ENCODE measurements around the gene ADAMTS3. TPM values are rescaled to one million over a fixed set of nuclear protein-coding genes. Genes with fewer than 3 reads are reported as not detected.
"Not testable (repeated sequence)": the region's sequence is repeated elsewhere in the genome, so short reads cannot be mapped to it uniquely, and the experiment has no call there.

Gene ADAMTS3
- total RNA-seq, 1 donor from 2014 or later = 0.75 TPM

GRCh38 chr4:72430050-72430449, 139.0 kb downstream of the ADAMTS3 start:
- no peak for DNase-seq (ENCODE audit: low spot score)
- intact Hi-C loops (cut with DNase I) = no loop called here

GRCh38 chr4:72429397-72429889, 139.6 kb downstream of the ADAMTS3 start:
- intact Hi-C loops (cut with DNase I) = no loop called here
- DNase-seq (ENCODE audit: low spot score) = no peak

GRCh38 chr4:72427057-72427456, 142.0 kb downstream of the ADAMTS3 start:
- intact Hi-C loops (cut with DNase I) = no loop called here

GRCh38 chr4:72425908-72426307, 143.1 kb downstream of the ADAMTS3 start:
- DNase-seq (ENCODE audit: low spot score); intact Hi-C loops (cut with DNase I): not testable (repeated sequence)

More at GRCh38 chr4:72427057-72427456, 142.0 kb downstream of the ADAMTS3 start:
- no peak for DNase-seq (ENCODE audit: low spot score)

- intact Hi-C loops (cut with DNase I) = no loop called here
Measured at GRCh38 chr4:72424006-72424405, 145.0 kb downstream of the ADAMTS3 start.

GRCh38 chr4:72422416-72422815, 146.6 kb downstream of the ADAMTS3 start:
- intact Hi-C loops (cut with DNase I) = no loop called here
- no peak for DNase-seq (ENCODE audit: low spot score)

More at GRCh38 chr4:72424006-72424405, 145.0 kb downstream of the ADAMTS3 start:
- no peak for DNase-seq (ENCODE audit: low spot score)

GRCh38 chr4:72418458-72418857, 150.6 kb downstream of the ADAMTS3 start:
- intact Hi-C loops (cut with DNase I) = no loop called here
- no peak for DNase-seq (ENCODE audit: low spot score)

- DNase-seq (ENCODE audit: low spot score) = no peak
- intact Hi-C loops (cut with DNase I) = no loop called here
Measured at GRCh38 chr4:72410158-72410557, 158.9 kb downstream of the ADAMTS3 start.

GRCh38 chr4:72408568-72408967, 160.5 kb downstream of the ADAMTS3 start:
- DNase-seq (ENCODE audit: low spot score) = no peak
- intact Hi-C loops (cut with DNase I) = no loop called here

GRCh38 chr4:72405417-72405816, 163.6 kb downstream of the ADAMTS3 start:
- intact Hi-C loops (cut with DNase I) = no loop called here
- DNase-seq (ENCODE audit: low spot score) = no peak

GRCh38 chr4:72397314-72397713, 171.7 kb downstream of the ADAMTS3 start:
- DNase-seq (ENCODE audit: low spot score) = no peak
- intact Hi-C loops (cut with DNase I) = no loop called here

- no peak for DNase-seq (ENCODE audit: low spot score)
- intact Hi-C loops (cut with DNase I) = no loop called here
Measured at GRCh38 chr4:72394012-72394663, 174.9 kb downstream of the ADAMTS3 start.

GRCh38 chr4:72391281-72391680, 177.7 kb downstream of the ADAMTS3 start:
- intact Hi-C loops (cut with DNase I) = no loop called here
- DNase-seq (ENCODE audit: low spot score) = no peak

- DNase-seq (ENCODE audit: low spot score) = no peak
- intact Hi-C loops (cut with DNase I) = no loop called here
Measured at GRCh38 chr4:72390409-72390808, 178.6 kb downstream of the ADAMTS3 start.

GRCh38 chr4:72388521-72388920, 180.5 kb downstream of the ADAMTS3 start:
- no peak for DNase-seq (ENCODE audit: low spot score)
- intact Hi-C loops (cut with DNase I) = no loop called here

- intact Hi-C loops (cut with DNase I) = no loop called here
- DNase-seq (ENCODE audit: low spot score) = no peak
Measured at GRCh38 chr4:72387959-72388358, 181.1 kb downstream of the ADAMTS3 start.

GRCh38 chr4:72383439-72383838, 185.6 kb downstream of the ADAMTS3 start:
- intact Hi-C loops (cut with DNase I) = no loop called here
- no peak for DNase-seq (ENCODE audit: low spot score)

- no peak for DNase-seq (ENCODE audit: low spot score)
Measured at GRCh38 chr4:72378901-72379300, 190.1 kb downstream of the ADAMTS3 start.

GRCh38 chr4:72377491-72378194, 191.4 kb downstream of the ADAMTS3 start:
- intact Hi-C loops (cut with DNase I) = no loop called here
- no peak for DNase-seq (ENCODE audit: low spot score)

More at GRCh38 chr4:72378901-72379300, 190.1 kb downstream of the ADAMTS3 start:
- intact Hi-C loops (cut with DNase I) = no loop called here

GRCh38 chr4:72376901-72377300, 192.1 kb downstream of the ADAMTS3 start:
- intact Hi-C loops (cut with DNase I) = no loop called here
- DNase-seq (ENCODE audit: low spot score) = no peak
